SU-DHL-6 (cell line): Measurements from ENCODE around the gene SUB1.

Experiments
- H2AFZ ChIP-seq: fragments of 200-600 bp; sonication (generic); 2 replicates; pipeline ENCODE4 v1.6.1; 2014; ENCODE audit warnings: low read depth, mild to moderate bottlenecking, moderate library complexity, mixed read lengths, antibody characterized with exemption, low read length; ENCODE audit not compliant: severe bottlenecking
- H3F3A ChIP-seq: fragments of 200-600 bp; shearing (Covaris generic); 2 replicates; pipeline ENCODE4 v1.6.0; 2016; ENCODE audit warnings: antibody characterized with exemption, mild to moderate bottlenecking; ENCODE audit not compliant: insufficient read depth
- H3K27ac ChIP-seq: fragments of 200-600 bp; sonication (generic); 2 replicates; pipeline ENCODE4 v1.5.1; 2016; ENCODE audit warnings: low read depth, mild to moderate bottlenecking, low read length, moderate library complexity, mixed read lengths
- H3K27me3 ChIP-seq: fragments of 200-600 bp; sonication (generic), shearing (Covaris generic); 2 replicates; pipeline ENCODE4 v1.6.0; 2014; ENCODE audit warnings: mild to moderate bottlenecking, low read length
- H3K36me3 ChIP-seq: fragments of 200-600 bp; sonication (generic); 2 replicates; pipeline ENCODE4 v1.6.1; 2014; ENCODE audit warnings: mild to moderate bottlenecking, low read length, mixed read lengths
- H3K4me2 ChIP-seq: fragments of 300-600, 200-600 bp; shearing (Covaris generic), sonication (generic); 2 replicates; pipeline ENCODE4 v1.6.0; 2014; ENCODE audit warnings: low read length, low read depth, mild to moderate bottlenecking; ENCODE audit not compliant: poor library complexity, severe bottlenecking
- H3K4me3 ChIP-seq: fragments of 200-600 bp; sonication (generic); 2 replicates; pipeline ENCODE4 v1.5.1; 2014; ENCODE audit warnings: antibody characterized with exemption, low read length, mild to moderate bottlenecking, mixed read lengths; ENCODE audit not compliant: insufficient read depth, poor library complexity, severe bottlenecking
- H3K79me2 ChIP-seq: fragments of 200-600 bp; sonication (generic); 2 replicates; pipeline ENCODE4 v1.6.1; 2014; ENCODE audit warnings: mild to moderate bottlenecking, low read length, moderate library complexity; ENCODE audit not compliant: insufficient read depth
- H3K9ac ChIP-seq: fragments of 200-600 bp; sonication (generic); 2 replicates; pipeline ENCODE4 v1.7.0; 2014; ENCODE audit warnings: mild to moderate bottlenecking, low read length
- H3K9me2 ChIP-seq: fragments of 200-600 bp; sonication (generic); replicated peaks from 2 replicates; pipeline ENCODE4 v1.6.1; 2014; ENCODE audit warnings: low read length; ENCODE audit not compliant: insufficient read depth
- H3K9me3 ChIP-seq: fragments of 200-600 bp; sonication (generic); 2 replicates; pipeline ENCODE4 v1.6.1; 2014; ENCODE audit warnings: low read length, mixed read lengths; ENCODE audit not compliant: insufficient read depth
- H4K20me1 ChIP-seq: fragments of 200-600 bp; sonication (generic); 2 replicates; pipeline ENCODE4 v1.6.1; 2014; ENCODE audit warnings: low read depth, mild to moderate bottlenecking, antibody characterized with exemption, low read length, moderate library complexity, mixed read lengths
- CTCF ChIP-seq: fragments of 200-600 bp; sonication (generic); IDR thresholded peaks from one replicate; pipeline ENCODE4 v1.5.1; 2017; ENCODE audit warnings: antibody characterized with exemption, mild to moderate bottlenecking, low read length, moderate library complexity; ENCODE audit not compliant: insufficient read depth, poor library complexity, severe bottlenecking
- EZH2phosphoT487 ChIP-seq: fragments of 200-600 bp; sonication (generic), shearing (Covaris generic); conservative IDR thresholded peaks from 2 replicates; pipeline ENCODE4 v1.6.1; 2018; ENCODE audit warnings: mild to moderate bottlenecking, antibody characterized with exemption, low read length, moderate library complexity, mixed read lengths

Gene SUB1

GRCh38 chr5:32583582-32584232 is 1.6 kb upstream of the SUB1 start:
- no peak overlapping the region for H3K9ac ChIP-seq
- peak overlapping the region; percentile 32 for H3K4me2 ChIP-seq
- no peak overlapping the region for H3K4me3 ChIP-seq
- H3F3A ChIP-seq: peaks cover 7% of the 10 kb centered on the region
- TF ChIP-seq CTCF: no peak
- no peak for TF ChIP-seq EZH2phosphoT487
- H3K79me2 ChIP-seq: peaks cover 13% of the 10 kb centered on the region
- H4K20me1 ChIP-seq: peaks cover 21% of the 10 kb centered on the region; the same call in 1 of the 2 replicates
- H3K27me3 ChIP-seq: no peaks in the 10 kb centered on the region
- H2AFZ ChIP-seq: no peak overlapping the region
- H3K27ac ChIP-seq: no peak overlapping the region
- H3K9me2 ChIP-seq: no peaks in the 10 kb centered on the region
- H3K36me3 ChIP-seq: no peaks in the 10 kb centered on the region
- peaks cover 3% of the 10 kb centered on the region; the same call in 1 of the 2 replicates for H3K9me3 ChIP-seq

GRCh38 chr5:32584646-32585045 is 711 bp upstream of the SUB1 start:
- no peaks in the 10 kb centered on the region for H3K36me3 ChIP-seq
- peaks cover 3% of the 10 kb centered on the region; the same call in 1 of the 2 replicates for H3K9me3 ChIP-seq
- H3K27me3 ChIP-seq: no peaks in the 10 kb centered on the region
- H3K4me3 ChIP-seq: no peak overlapping the region
- H2AFZ ChIP-seq: no peak overlapping the region
- peaks cover 13% of the 10 kb centered on the region for H3K79me2 ChIP-seq
- no peak overlapping the region for H3K27ac ChIP-seq
- H3K9ac ChIP-seq: no peak overlapping the region
- H3K9me2 ChIP-seq: no peaks in the 10 kb centered on the region
- H3F3A ChIP-seq: peaks cover 10% of the 10 kb centered on the region
- no peak overlapping the region for H3K4me2 ChIP-seq
- no peak for TF ChIP-seq EZH2phosphoT487
- no peak for TF ChIP-seq CTCF
- peaks cover 24% of the 10 kb centered on the region; the same call in 1 of the 2 replicates for H4K20me1 ChIP-seq

GRCh38 chr5:32585122-32585445 is 273 bp upstream of the SUB1 start:
- Histone ChIP-seq H3K79me2 (peaks cover 13% of the 10 kb centered on the region), H3K4me2 (no peak overlapping the region)

More at GRCh38 chr5:32585122-32585445, 273 bp upstream of the SUB1 start:
- H3K36me3 ChIP-seq: peaks cover 4% of the 10 kb centered on the region; the same call in 1 of the 2 replicates
- no peaks in the 10 kb centered on the region for H3K9me2 ChIP-seq
- no peak overlapping the region for H3K27ac ChIP-seq
- TF ChIP-seq EZH2phosphoT487 (no peak), CTCF (no peak)
- peaks cover 3% of the 10 kb centered on the region; the same call in 1 of the 2 replicates for H3K9me3 ChIP-seq
- H3K4me3 ChIP-seq: peak overlapping the region; percentile 95
- no peaks in the 10 kb centered on the region for H3K27me3 ChIP-seq
- peaks cover 14% of the 10 kb centered on the region for H3F3A ChIP-seq
- H4K20me1 ChIP-seq: peaks cover 29% of the 10 kb centered on the region
- no peak overlapping the region; the same call in 1 of the 2 replicates for H3K9ac ChIP-seq
- H2AFZ ChIP-seq: no peak overlapping the region
